ENCODE measurements around the gene TOMM40. TPM values are rescaled to one million over a fixed set of nuclear protein-coding genes. Genes with fewer than 3 reads are reported as not detected.

TOMM40 gene
- total RNA-seq, 6 experiments from 2014 or later: 24.9 to 82.6 (median 26.7) TPM

GRCh38 chr19:44931541-44931940 lies 40.5 kb downstream of the TOMM40 start:
- WGBS (ENCODE audit: insufficient coverage, low coverage, low lambda C conversion rate, missing lambda C conversion rate): 94% methylated on average over 2 of the region's 4 CpGs

GRCh38 chr19:44939668-44940067 lies 48.6 kb downstream of the TOMM40 start:
- intact Hi-C loops (cut with DNase I): no loop called here
- 35% methylated on average over 5 of the region's 5 CpGs for WGBS (ENCODE audit: insufficient coverage, low coverage, low lambda C conversion rate, missing lambda C conversion rate)

More at GRCh38 chr19:44931541-44931940, 40.5 kb downstream of the TOMM40 start:
- H3K4me1 ChIP-seq: peaks cover 0 to 76% (median 30%) of the 10 kb centered on the region in 4 donors
- no peaks in the 10 kb centered on the region for H3K36me3 ChIP-seq
- no peaks in the 10 kb centered on the region for H3K27me3 ChIP-seq
- H3K4me3 ChIP-seq: no peak overlapping the region
- TF ChIP-seq POLR2A (IDR thresholded peaks at IDR 0.05): no peak
- no peak for TF ChIP-seq CTCF (IDR thresholded peaks at IDR 0.05)
- ATAC-seq (no peak), DNase-seq (no peak)
- no peaks in the 10 kb centered on the region for H3K9me3 ChIP-seq
- intact Hi-C loops (cut with DNase I): no loop called here
- peak overlapping the region in 1 of 3 donors; percentile 66 for H3K27ac ChIP-seq

GRCh38 chr19:44942067-44942571 lies 51.1 kb downstream of the TOMM40 start, which contains the start of gene APOC4:
Gene APOC4 (plus strand): TSS chr19:44942237. CDS start chr19:44942278, 41 bp downstream.
- peak; percentile 60 to 80 (median 68) for ATAC-seq
- intact Hi-C loops (cut with DNase I): no loop called here
- Histone ChIP-seq H3K4me3 (peak within 1 kb of the TSS; percentile 42 to 85 (median 78)), H3K9me3 (no peaks in the 10 kb centered on the region), H3K36me3 (no peaks in the 10 kb centered on the region), H3K27ac (peak within 1 kb of the TSS; percentile 74 to 96 (median 91)), H3K4me1 (peaks cover 0 to 19% (median 6%) of the 10 kb centered on the region in 4 donors), H3K27me3 (no peaks in the 10 kb centered on the region)
- WGBS (ENCODE audit: insufficient coverage, low coverage, low lambda C conversion rate, missing lambda C conversion rate): 41% methylated on average over 6 of the region's 14 CpGs
- TF ChIP-seq CTCF (IDR thresholded peaks at IDR 0.05) (no peak), POLR2A (IDR thresholded peaks at IDR 0.05) (peak; percentile 75)
- DNase-seq: peak; percentile 79 to 94 (median 92)

More at GRCh38 chr19:44939668-44940067, 48.6 kb downstream of the TOMM40 start:
- Histone ChIP-seq H3K4me1 (peaks cover 0 to 43% (median 13%) of the 10 kb centered on the region in 4 donors), H3K36me3 (no peaks in the 10 kb centered on the region), H3K9me3 (no peaks in the 10 kb centered on the region), H3K27me3 (no peaks in the 10 kb centered on the region), H3K4me3 (no peak overlapping the region), H3K27ac (peak overlapping the region; percentile 72 to 96 (median 91))
- TF ChIP-seq CTCF (IDR thresholded peaks at IDR 0.05) (no peak), POLR2A (IDR thresholded peaks at IDR 0.05) (no peak)
- peak; percentile 58 to 78 (median 75) for DNase-seq
- ATAC-seq: peak; percentile 14 to 36 (median 32)

- H3K27me3 ChIP-seq: no peaks in the 10 kb centered on the region
- WGBS (ENCODE audit: insufficient coverage, low coverage, low lambda C conversion rate, missing lambda C conversion rate): 13% methylated on average over 10 of the region's 10 CpGs
- ATAC-seq (peak; percentile 18 to 50 (median 36)), DNase-seq (peak; percentile 88 to 90 (median 89))
- H3K27ac ChIP-seq: peak overlapping the region; percentile 77 to 96 (median 91)
- H3K4me1 ChIP-seq: peaks cover 0 to 22% (median 6%) of the 10 kb centered on the region in 4 donors
- TF ChIP-seq POLR2A (IDR thresholded peaks at IDR 0.05): peak; percentile 95
- no peak for TF ChIP-seq CTCF (IDR thresholded peaks at IDR 0.05)
- H3K4me3 ChIP-seq: peak overlapping the region; percentile 19 to 85 (median 78)
- H3K36me3 ChIP-seq: no peaks in the 10 kb centered on the region
- intact Hi-C loops (cut with DNase I): no loop called here
- H3K9me3 ChIP-seq: no peaks in the 10 kb centered on the region
Measured at GRCh38 chr19:44943801-44944249, 52.8 kb downstream of the TOMM40 start.

Measured in right lobe of liver (tissue), 6 donors.